Stimulated activated CD4-positive, alpha-beta T cell treated with anti-CD3 and anti-CD28 coated beads, Interleukin-12 subunit alpha, Interleukin-12 subunit beta, amount 100 ng/mL, for 24 hours (primary cell): ENCODE data around the gene MED26.

Source experiments
- DNase-seq, 2 experiments: peaks; one replicate each; pipeline ENCODE4 v3.0.0-alpha.2; 2020; ENCODE audit warnings: low read depth in 2 of 2

Gene MED26

DNA sequence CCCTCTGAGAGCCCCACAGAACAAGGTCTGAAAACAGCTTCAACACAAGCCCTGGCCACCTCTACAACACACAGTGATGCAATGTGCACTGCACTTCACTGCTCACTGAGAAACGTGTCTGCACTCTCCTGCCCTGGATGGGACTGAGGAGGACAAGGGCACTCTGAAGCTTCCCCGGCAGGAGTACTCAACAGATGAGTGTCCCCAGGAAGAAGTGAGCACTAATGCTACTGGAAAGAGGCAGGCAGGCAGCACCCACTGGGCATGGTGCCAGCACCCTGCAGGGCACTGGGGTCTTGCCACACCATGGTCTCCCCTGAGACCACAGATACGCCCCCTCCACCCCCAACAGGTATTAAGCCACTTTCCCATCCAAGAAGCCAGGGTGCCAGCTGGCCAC lies 38.1 kb downstream of the MED26 start:
- DNase-seq, result no peak

DNA sequence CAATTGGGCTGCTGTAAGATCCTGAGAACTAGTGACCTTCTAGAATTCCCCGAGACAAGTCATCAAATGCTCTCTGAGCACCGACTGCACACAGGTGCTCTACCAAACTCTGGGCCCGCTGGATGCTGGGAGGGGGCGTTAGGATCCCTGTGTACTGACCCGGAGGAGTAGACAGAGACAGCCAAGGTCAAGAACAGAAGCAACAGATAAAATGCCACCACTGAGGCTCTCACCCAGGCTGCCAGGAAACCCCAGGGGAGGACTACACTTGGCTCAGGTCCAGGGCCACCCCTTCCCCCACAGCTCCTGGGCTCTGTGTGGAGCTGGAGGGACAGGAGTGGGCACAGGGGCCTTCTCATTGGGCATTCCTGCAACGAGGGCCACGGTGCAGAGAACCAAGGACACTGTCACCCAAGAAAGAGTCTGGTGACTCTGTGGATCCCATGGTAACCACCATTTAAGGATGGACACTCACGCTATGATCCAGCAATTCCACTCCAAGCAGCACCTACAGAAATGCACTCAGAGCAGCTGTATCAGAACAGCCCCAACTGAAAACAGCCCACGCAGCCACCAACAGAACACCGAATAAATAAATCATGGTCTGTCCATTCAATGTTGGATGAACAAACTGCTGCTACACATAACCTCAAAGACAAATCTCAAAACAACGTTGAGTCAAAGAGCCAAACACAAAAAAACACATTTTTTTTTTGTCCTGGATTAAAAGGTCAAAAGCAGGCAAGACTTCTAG lies 39.0 kb downstream of the MED26 start:
- no peak for DNase-seq

DNA sequence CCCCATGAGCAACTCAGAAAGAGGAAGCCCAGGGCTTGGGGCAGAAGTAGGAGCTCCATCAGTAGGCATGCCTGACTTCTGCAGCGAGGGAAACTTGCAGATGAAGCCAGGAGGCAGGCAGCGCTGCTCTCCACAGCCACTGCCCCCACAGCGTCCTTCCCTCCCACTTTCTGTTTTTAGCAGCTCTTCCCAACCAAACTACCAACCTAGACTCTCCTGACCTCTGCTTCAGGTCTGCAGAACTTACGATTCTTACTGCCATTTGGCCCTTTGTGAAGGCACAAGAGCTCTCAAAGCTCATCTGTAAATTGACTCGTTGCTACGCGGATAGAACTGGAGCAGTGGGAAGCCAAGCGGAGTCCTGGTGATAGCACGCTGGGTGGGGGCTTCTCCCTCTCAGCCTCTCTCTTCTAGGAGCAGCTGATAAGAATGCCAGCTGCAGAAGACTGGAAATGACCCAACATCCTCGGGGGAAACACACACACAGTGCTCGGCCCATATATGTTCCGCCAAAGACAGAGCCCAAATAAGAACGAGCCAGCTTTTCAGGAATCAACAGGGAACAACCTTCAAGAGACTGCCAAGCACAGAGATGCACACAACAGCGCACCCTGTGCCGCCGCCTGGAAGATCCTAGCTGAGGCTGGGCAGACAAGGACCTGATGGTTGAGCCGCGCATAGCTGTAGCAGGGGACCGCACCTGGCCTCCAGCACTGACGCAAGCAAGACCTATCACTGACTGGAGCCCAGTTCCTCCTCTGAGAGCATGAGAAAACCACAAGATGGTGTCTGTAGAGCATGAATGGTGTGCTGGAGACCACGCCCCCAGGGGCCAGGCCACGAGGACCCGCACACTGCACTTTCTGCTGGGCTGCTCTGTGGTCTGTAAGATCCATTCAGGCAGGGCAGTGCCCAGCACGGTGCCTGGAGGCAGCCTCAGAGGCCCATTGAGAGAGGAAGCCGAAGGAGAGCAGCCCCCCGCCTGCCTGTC lies 39.9 kb downstream of the MED26 start:
- peak in 1 of 2 experiments; percentile 54 for DNase-seq

- DNase-seq, result peak in 1 of 2 experiments; percentile 41
These were observed 40.8 kb downstream of the MED26 start for GRCh38 chr19:16586991-16587832.

DNA sequence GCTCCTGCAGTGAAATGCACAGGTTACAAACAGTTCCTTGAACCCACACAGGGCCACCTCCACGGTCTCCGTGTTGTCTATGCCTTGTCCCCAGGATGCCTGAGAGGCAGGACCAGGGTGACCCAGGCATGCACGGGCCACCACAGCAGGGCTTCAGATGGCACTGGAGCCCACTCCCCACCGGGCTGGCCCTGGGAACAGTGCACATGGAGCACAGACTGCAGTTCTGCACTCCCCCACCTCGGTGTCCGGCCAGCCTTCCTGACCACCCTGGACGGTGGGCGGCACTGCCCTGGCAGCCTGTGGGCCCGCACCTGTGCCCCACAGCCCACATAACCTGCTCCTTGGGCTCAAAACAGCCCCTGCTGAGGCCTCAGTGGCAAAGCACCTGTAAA lies 41.5 kb downstream of the MED26 start:
- no peak for DNase-seq

GRCh38 chr19:16585808-16586476 lies 42.1 kb downstream of the MED26 start:
- no peak for DNase-seq

DNA sequence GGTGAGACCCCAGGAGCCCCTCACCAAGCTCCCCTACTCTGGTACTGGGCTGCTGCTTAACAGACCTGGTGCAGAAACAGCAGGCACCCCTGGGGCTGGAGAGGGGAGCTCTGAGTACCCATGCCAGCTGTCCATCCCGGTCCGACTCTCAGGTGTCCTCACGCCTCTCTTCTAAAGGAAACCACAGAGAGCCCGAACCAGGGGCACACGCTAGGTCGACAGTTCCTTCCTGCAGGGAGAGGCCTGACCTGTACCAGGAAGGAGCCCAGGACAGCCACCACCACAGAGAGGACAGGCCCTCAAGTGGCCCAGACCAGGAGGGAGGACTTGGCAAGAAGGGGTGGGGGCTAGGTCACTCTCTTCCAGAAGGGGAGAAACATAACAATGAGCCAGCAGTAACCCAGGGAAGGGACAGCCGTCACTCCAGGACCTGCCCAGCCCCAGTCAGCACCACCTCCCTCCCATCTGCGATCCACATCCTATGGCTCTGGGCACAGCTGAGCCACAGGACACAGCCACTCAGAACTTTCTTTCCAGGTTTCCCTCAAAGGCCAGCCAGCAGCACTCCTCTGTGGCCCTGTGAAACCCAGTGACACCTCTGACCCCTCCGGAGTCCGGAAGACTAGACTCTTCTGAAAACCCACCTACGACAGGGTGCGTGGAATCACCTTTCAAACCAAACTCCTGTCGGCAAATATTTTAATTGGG lies 42.8 kb downstream of the MED26 start:
- no peak for DNase-seq

GRCh38 chr19:16584248-16585093 lies 43.5 kb downstream of the MED26 start:
- DNase-seq, result peak; percentile 73 to 87

DNA sequence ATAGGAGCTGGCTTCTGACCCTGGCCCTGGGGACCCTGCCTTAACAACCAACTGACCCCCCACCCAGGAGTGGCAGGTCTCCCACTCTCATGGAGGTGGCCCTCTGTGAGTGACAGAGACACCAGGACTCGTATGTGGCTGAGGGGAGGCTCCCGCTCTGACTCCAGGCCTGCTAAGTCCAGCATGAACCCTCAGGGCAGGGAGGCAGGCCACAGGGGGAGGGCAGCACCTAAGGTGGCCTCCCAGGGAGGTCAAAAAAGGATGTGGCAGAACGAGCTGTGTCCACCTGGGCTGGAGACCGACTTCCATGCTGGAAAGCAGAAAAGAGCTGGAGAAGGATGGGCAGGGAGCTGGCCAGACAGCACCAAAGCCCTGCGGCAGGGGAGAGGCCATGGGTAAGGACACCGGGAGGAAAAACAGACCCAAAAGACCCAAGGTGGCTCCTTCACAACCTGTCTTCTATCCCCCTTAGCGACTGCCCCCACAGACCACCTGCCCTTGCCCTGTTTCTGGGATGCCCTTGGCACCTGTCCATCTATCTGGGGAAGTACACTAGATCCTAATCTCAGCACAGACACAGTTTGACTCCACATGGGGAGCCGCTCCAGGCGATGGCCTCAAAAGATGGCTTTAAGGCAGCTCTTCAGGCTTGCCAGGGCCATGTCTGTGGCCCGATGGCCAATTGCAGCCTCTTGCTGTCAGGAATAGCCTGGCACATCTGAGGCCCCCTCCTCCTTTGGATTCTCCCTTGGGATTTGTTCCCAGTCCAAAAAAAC lies 45.3 kb downstream of the MED26 start:
- no peak for DNase-seq

- no peak for DNase-seq
These were observed 46.0 kb downstream of the MED26 start for GRCh38 chr19:16581971-16582343.

DNA sequence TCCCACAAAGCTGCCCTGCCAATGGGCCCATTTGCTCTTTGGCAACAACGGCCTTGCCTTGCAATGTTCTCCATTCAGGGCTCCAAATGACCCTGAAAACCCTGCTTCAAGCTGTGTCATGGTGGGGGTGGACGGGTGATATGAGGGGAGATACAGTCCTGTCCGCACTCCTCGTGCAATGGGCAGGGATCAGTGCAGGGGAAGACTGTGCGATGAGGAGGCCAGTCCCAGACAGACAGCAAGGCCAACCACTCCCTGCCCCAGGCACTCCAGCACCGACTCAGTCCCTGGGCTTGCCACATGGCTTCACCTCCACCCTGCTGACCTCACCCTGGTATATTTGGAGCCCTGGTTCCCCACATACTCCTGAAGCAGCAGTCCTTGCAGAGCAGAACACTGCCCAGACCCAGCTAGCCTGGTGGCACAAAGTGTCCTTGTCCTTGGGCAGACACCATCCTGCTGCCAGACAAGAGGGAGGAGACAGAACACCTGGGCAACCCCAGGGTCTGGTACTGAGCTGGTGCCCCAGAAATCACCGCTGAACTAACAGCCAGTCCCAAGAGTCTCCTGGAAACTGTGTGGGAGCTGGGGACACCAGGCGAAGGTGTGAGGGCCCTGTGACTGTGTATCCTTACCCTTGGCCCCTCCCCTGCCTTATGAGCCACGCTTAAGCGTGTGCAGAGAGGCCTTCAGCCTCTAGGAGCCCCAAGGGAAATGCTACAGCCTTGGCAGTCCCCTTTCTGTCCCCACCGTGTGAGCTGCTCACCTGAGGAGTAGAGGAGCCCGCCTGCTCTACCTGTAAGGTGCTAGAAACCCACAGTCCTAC lies 46.6 kb downstream of the MED26 start:
- DNase-seq, result no peak

DNA sequence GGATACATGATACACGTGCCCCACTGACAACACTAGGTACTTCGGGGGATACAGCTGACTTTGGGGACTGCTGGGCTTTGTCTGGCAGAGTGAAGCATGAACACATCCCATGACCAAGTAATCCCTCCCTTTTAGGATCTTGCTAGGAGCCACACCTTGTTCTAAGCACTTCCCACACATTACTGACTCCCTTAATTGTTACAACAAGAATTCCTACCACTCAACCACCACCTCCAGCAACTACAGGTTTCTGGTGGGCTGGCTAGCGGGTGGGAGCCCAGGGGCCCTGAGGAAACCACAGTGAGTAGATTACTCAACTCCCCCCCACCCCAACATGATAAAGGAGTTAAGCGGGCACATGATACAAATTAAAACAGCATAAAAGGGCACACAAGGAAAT lies 48.6 kb downstream of the MED26 start:
- DNase-seq, result no peak

DNA sequence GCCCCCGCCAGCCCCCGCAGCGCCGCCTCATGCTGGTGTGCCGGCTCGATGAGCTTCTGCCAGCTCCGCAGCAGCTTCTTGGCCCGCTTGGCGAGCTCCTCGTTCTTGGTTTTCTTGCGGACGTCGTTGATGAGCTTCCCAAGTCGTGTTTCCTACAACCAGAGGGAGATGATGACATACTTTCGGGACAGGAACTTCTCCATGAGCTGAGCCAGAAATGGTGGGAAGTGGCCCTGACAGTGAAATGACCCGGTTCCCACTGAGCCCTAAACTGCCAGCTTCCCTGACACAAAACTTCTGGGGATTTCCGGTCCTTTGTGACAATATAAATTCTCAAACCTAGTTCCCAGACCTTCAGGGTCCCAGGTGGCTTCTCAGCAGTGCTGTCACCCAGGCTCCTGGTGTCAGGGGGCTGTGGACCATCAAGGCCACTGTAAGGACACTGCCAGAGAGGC lies 50.4 kb downstream of the MED26 start:
- no peak for DNase-seq

DNA sequence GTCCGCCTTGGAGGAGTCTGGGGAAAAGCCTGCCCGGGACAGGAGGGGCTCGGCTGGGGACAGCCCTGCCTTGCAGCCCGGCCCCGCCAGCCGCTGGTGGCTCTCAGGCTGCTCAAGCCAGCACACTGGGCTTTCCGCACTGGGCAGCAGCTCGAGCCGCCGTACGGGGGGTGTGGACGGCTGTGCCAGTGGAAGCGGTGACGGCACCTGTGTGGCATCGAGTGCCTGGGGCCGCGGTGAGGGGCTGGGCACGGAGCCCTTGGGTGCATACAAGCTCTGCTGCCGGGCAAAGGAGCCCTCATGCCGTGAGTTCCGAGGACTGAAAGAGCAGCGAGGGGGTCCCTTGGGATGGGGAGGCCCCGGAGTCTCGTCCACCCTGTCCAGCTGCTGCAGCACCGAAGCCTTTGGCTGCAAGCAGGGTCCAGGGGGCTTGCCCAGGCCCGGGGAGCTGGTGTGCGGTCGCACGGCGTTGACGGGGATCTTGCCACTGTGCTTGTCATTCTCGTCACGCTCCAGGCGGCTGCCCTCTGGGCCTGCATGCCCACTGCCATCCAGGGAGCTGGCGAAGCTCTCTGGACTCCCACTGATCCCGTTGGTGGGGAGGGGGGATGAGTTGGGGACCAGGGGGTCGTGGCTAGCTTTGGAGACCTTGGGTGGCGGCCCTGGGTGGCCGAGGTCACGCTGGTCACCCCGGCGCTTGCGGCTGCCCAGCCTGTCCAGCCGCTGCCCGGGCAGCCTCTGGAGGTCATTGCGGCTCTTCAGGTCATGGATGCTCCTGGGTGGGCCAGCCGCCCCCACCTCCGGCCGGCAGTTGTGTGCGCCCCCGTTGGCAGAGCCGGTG lies 51.1 kb downstream of the MED26 start:
- DNase-seq, result no peak

- DNase-seq, result no peak
These were observed 51.9 kb downstream of the MED26 start for GRCh38 chr19:16575861-16576689.

- DNase-seq, result no peak
These were observed 52.7 kb downstream of the MED26 start for GRCh38 chr19:16575282-16575681.
